Activated CD8-positive, alpha-beta memory T cell treated with anti-CD3 and anti-CD28 coated beads, Interleukin-2, amount 50 U/mL, for 24 hours (primary cell): ENCODE measurements around the gene PTPRB.

Source experiments
- DNase-seq: peaks from one replicate; pipeline ENCODE4 v3.0.0-alpha.2; 2020; ENCODE audit errors: extremely low read depth

The PTPRB gene

DNA sequence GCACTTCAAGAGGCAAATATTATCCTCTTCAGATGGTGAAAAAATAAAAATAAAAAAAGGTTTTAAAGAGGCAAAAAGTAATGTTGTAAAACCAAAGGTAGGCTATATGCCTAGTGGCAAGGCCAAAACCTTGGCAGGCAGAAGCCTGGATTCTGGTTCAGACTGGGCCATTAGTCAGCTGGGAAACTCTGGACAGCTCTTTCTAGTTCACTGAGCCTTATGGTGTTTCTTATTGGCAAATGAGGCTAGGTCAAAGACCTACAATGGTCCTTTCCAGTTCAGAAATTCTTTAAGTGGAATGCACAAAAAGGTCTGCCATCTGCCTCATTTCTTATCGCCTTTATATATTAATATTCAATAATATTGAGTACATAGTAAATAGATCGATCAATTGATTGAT is 44.6 kb downstream of the PTPRB start:
- DNase-seq: no peak

DNA sequence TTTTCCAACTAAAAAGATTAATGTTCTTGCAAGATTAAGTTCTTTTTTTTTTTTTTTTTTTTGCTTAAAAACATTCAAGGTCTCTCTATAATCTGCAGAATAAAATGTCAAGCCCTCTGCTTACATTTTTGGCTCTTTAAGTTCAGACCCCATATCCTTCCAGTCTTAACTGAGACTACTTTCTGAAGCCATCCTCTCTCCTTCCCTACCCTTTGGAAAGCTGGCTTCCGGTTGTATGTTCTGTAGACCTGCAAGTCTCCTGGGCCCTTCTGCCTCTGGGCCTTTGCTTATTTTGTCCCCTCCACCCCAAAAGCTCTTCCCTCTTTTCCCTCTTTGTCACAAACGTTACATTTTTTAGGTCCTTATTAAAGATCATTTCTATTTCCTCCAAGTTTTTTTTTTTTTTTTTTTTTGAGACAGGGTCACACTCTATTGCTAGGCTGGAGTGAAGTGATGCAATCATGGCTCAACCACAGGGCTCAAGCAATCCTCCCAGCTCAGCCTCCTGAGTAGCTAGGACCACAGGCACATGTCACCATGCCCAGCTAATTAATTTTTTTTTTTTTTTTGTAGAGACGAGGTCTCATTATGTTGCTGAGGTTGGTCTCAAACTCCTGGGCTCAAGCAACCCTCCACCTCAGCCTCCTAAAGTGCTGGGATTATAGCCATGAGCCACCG is 46.5 kb downstream of the PTPRB start:
- no peak for DNase-seq

DNA sequence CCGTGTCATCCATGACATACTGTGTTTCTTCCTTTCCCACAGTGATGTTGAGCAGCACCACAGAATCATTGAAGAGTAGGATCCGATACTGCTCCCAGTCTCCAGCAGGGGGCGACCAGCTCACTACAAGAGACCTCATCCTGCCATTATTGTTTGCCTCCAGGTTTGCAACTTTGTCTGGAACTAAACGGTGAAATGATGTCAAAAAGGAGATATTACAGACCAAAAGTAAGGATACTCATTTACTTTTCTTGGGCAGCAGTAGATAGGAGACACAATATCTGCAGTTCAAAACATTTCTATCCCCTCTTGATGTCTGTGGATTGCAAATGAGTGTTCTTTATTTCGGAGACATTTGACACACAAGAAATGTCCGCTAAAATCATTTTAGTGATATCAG is 47.2 kb downstream of the PTPRB start:
- peak; percentile 21 for DNase-seq

- DNase-seq: no peak
These were observed 52.9 kb downstream of the PTPRB start for GRCh38 chr12:70584332-70584731.

DNA sequence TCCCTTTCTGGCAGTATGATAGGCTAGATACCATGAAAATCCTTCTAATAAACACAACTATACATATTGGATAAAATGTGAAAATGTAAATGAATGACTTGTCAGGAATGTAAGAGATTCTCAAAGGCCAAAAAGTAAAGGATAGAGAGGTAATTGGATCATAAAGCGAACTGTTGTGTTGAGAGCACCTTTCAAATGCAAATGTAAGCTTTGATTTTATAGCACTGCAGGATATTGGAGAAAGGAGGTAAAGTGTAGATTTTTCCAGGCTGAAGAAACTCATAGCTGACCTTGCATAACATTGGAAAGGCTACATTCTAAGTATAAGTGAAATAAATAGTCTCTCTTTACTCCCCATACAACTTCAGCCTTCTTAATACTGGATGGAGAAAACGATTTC is 54.0 kb downstream of the PTPRB start:
- DNase-seq: no peak

DNA sequence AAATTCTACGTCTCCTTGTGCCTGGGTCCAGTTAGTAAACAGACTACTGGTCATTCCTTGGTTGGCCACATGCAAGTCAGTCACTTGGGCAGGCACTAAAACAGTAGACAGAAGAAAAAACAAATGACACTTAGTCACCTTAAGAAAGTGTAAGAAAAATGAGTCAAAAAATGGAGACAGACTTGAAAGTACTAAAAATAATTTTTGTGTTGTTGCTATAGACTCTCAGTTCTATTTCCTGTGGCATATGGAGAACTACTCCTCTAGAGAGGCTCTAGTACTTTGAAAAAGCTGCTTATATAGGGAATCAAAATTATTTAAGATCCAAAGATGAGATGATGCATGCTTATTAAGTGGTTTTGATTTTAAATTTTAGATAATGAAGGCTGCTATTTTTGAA is 56.0 kb downstream of the PTPRB start:
- DNase-seq: no peak

DNA sequence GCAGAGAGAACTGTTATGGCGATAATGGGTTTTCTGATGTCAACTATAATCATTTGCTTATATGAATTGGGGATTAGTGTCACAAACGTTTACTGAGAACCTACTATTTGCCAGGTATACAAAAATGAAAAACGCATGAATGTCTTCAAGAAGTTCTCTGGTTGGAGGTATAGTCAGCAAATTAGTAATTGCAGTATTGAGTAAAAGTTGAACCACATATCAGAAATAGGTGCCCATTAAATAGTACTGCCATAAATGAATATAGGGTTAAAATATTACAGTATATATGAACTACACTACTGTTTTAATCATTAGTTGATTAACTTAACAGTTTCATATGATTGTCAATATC is 60.0 kb downstream of the PTPRB start:
- no peak for DNase-seq

- DNase-seq: no peak
These were observed 60.6 kb downstream of the PTPRB start for GRCh38 chr12:70576341-70577282.

- DNase-seq: no peak
These were observed 65.4 kb downstream of the PTPRB start for GRCh38 chr12:70571705-70572268.

DNA sequence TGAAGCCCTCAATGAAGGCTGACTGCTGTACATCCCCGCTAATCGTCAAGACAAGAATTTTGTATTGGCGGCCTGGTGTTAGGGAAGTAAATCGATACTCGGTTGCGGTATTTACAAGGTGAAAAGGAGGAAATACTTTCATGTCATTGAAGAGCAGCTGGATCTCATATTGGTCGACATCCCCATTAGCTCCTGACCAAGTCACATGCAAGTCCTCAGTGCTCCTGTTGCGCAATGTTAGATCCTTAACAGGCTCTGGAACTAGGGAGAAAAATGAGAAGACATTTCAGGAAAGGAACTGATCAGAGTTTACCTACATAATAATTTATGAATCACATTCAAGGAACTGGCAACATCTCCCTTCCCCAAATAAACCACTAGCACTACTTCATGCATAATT is 66.2 kb downstream of the PTPRB start:
- no peak for DNase-seq

DNA sequence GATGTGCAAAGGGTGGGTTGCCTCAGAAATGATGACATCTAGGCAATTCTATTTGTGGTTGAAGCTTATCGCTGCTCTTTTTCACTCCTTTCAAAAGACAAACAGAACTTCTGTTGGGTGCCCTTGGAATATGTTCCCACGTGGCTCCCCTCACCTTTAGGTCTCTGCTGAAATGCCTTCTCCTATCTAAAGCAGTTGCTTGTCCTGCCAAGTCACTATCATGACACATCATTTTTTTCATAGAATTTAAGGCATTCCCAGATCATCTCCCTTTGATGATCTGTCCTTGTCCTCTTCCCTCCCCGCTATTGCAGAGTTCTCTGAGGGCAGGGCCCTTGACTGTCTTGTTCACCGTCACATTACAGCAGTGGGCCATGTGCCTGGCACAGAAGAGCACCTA is 75.7 kb downstream of the PTPRB start:
- no peak for DNase-seq

DNA sequence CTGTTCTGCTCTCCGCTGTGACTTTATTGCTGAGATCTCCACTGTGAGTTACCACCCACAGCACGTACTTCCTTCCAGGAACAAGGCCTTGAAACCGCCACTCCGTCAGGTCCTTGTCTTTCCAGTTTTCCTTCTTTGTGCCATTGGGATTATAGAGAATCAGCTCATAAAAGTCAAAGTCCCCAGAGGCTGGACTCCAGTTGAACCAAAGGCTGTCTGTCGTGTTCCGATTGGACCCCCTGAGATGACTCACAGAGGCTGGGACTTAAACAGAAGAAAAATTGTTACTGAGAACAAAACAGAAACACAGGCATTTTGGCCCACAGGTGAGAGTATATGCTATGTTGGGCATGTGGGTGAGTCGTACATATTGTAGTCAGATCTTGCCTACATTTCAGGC is 76.6 kb downstream of the PTPRB start:
- DNase-seq: no peak

DNA sequence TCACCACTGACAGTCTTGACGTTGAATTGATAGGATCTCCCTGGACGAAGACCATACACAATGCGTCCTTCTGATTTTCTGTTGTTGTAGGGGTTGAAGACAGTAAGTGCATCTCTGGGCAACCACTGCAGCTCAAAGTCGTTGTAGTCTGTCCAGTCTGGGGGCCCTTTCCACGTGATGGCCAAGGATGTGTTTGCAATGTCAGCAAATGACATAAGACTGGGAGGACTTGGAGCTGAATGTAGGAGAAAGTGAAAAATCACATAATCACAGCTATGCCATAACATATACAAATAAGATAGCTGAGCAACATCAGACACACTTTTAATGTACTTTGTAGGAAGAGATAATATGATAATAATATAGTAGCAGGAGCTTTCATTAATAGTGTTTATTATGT is 77.8 kb downstream of the PTPRB start:
- no peak for DNase-seq

DNA sequence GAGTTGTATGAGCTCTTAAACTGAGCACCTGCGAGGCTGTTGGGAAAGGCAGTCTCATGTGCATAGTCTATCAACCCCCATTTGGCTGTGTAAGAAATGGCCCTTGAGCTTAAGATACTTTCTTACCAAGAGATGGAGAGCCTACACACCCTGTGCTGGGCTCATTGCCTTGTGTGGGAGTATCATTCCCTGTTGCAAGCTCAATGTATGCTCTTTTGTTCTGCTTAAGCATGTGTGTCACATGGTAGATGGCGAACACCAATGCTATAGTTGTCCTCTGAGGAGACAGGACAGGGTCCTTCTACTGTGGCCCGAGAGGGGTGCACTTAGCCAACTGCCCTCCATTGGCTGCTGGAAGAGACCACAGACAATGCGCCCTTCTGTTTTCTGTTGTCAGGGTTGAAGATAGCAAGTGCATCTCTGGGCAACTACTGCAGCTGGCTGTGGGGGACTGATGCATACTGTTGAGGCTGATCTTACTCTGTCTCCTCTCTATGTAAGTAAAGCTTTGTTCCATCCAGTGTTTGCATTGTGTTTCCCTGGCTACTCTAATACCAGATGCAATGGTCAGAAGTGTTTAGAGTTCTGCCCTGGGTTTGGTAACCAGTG is 79.5 kb downstream of the PTPRB start:
- DNase-seq: no peak

DNA sequence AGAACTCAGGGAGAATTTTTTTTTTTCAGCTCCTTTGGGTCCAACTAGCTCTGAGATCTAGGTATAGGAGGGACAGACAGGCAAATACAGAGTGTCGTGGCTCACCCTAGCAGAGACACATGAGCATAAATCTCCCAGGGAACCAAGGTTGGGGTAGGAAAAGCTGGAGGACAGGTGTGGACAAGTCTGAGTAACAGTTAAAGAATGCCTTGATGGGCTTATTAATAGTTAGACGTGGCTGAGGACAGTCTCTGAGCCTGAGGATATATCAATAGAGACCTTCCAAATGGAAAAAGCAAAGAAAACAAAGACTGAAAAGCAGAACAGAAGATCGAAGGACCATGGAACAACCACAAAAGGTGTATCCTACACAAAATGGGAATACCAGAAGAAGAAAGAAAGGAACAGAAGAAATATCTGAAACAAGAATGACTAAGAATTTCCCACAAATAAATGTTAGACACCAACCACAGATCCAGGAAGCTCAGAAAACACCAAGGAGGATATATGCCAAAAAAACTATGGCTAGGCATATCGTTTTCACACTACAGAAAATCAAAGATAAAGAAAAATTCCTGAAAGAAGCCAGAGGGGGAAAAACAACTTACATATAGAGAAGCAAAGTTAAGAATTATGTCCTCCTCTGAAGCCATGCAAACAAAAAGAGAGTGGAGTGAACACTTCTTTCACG is 80.9 kb downstream of the PTPRB start:
- DNase-seq: no peak

DNA sequence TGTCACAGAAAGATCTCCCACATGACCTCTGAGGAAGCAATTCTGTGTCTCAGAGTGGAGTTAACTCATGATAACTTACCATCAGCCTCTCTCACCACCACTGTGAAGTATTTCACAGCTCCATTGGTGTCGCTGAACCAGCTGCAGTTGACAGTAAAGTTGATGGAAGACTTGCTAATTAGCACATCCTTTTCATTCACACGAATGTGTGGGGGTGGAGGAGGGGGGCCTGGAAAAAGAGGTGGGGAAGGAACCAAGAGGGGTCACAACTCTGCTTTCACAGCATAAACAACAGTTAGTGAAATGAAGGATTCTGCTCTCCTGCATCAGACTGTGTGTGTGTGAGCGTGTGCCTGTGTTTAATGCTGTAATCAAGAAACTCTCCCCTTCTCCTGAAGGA is 82.1 kb downstream of the PTPRB start:
- DNase-seq: no peak

- no peak for DNase-seq
These were observed 83.8 kb downstream of the PTPRB start for GRCh38 chr12:70553391-70553859.

DNA sequence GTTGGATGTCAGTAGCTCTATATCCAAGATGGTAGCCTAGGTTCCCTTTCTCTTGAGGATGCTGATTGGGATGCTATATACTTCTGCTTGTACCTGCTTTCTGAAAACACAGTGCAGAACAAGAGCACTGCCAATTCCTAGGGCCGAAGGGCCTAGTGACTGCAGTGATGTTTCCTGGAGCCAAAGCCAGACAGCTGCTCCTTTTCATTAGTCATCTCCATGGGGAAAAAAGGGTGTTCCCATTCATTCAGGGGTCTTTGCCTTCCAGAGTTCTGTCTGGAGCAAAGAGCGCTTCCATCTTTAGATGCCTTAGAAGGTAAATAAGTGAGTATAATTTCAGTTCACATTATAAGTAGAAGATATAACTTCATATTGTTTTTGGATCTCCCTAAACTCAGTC is 85.5 kb downstream of the PTPRB start:
- no peak for DNase-seq

GRCh38 chr12:70550180-70550577 is 87.0 kb downstream of the PTPRB start:
- no peak for DNase-seq

- DNase-seq: no peak
These were observed 87.7 kb downstream of the PTPRB start for GRCh38 chr12:70549340-70550179.

GRCh38 chr12:70543444-70543843 is 93.8 kb downstream of the PTPRB start:
- no peak for DNase-seq
